ENCODE measurements around the gene C13orf42. TPM values are rescaled to one million over a fixed set of nuclear protein-coding genes. Genes with fewer than 3 reads are reported as not detected.

The C13orf42 gene
- total and polyA plus RNA-seq, 3 experiments from 2014 or later, result not detected

DNA sequence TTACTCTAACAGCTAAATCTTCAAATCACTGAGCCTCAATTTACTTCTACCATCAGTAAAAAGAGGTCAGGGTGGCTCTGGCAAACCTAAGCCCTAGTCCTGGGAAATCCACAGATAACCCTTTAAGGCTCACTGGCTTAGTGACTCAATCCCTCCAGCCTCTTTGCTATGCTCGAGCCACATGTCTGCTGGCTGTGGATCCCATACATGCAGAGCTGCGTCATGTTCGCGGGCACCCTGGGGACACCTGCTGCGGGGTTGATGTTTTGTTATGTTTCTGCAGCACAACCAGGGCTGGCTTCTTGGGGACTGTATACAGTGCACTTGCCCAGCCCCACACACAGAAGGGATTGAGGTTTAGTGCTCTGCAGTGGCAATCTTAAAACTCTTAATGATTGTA, 41.6 kb upstream of the C13orf42 start:
- Mint-ChIP-seq H3K36me3 (no peaks in the 10 kb centered on the region), H3K27me3 (peaks cover 22 to 41% of the 10 kb centered on the region in 2 donors), H3K9me3 (no peaks in the 10 kb centered on the region), H3K4me1 (no peaks in the 10 kb centered on the region), H3K4me3 (no peak overlapping the region), H3K27ac (no peak overlapping the region)
- no peaks in the 10 kb centered on the region for H3K4me1 ChIP-seq (ENCODE audit: insufficient read depth, low read length)
- H3K27ac ChIP-seq (ENCODE audit: low read depth, low read length), result no peak overlapping the region
- H3K27me3 ChIP-seq (ENCODE audit: insufficient read depth, low read length, poor library complexity, severe bottlenecking), result no peaks in the 10 kb centered on the region
- ChIA-PET CTCF (interaction anchor here (1.2 kb wide), 1 partner anchor 12 kb away, joined by 3 read pairs; no protein-coding TSS in a partner anchor), POLR2A (no interaction called here)
- no peak for DNase-seq
- no peaks in the 10 kb centered on the region for H3K9me3 ChIP-seq (ENCODE audit: low read length)
- H3K36me3 ChIP-seq (ENCODE audit: insufficient read depth, low read length), result no peaks in the 10 kb centered on the region
- no peak overlapping the region for H3K4me3 ChIP-seq (ENCODE audit: low read length)

GRCh38 chr13:51151463-51151862, 40.4 kb upstream of the C13orf42 start:
- no peaks in the 10 kb centered on the region for H3K36me3 Mint-ChIP-seq
- H3K36me3 ChIP-seq (ENCODE audit: insufficient read depth, low read length), result no peaks in the 10 kb centered on the region
- H3K4me1 ChIP-seq (ENCODE audit: insufficient read depth, low read length), result no peaks in the 10 kb centered on the region
- no peak overlapping the region for H3K27ac Mint-ChIP-seq
- ChIA-PET CTCF (interaction anchor here (1.2 kb wide), 1 partner anchor 11 kb away, joined by 3 read pairs; no protein-coding TSS in a partner anchor), POLR2A (no interaction called here)
- no peaks in the 10 kb centered on the region for H3K27me3 ChIP-seq (ENCODE audit: insufficient read depth, low read length, poor library complexity, severe bottlenecking)
- no peak overlapping the region for H3K4me3 ChIP-seq (ENCODE audit: low read length)
- H3K27ac ChIP-seq (ENCODE audit: low read depth, low read length), result no peak overlapping the region
- H3K9me3 ChIP-seq (ENCODE audit: low read length), result no peaks in the 10 kb centered on the region
- peaks cover 20 to 37% of the 10 kb centered on the region in 2 donors for H3K27me3 Mint-ChIP-seq
- no peak for DNase-seq
- no peak overlapping the region for H3K4me3 Mint-ChIP-seq
- no peaks in the 10 kb centered on the region for H3K4me1 Mint-ChIP-seq
- no peaks in the 10 kb centered on the region for H3K9me3 Mint-ChIP-seq

DNA sequence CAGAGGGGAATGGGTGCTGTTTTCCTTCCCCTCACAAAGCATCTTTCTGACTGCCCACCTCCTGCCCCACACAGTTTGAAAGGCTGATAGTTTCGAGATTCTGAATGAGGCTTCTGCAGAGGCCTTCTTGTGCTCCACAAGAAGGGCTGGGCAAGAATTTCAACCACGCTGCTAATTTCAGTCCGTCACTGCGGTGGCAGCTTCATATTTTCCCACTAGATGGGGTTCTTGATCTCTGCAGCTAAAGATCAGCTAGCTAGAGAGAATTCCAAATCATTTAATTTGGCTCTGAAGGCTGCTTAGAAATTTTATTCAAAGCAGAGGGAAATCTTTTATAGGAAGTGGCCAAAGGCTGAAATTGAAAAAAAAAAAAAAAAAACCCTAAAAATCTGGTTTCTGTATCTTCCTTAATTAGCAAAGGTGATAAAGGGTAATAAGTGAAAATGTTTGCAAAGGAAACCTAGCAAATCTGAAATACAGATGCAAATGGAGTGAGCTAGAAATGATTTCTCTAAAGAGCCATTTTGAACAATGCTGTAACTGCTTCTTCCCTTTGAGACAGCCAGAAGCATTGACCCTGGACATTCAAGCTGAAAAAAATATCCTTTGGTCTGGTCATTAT, 38.0 kb upstream of the C13orf42 start:
- CTCF ChIA-PET, result interaction anchor here (0.7 kb wide), 2 partner anchors 11 to 1201 kb away, joined by 3 read pairs; no protein-coding TSS in a partner anchor
- H3K27ac Mint-ChIP-seq, result no peak overlapping the region
- H3K9me3 Mint-ChIP-seq, result peaks cover 0 to 3% (median 0%) of the 10 kb centered on the region in 5 donors
- POLR2A ChIA-PET, result no interaction called here
- Histone ChIP-seq H3K27ac (ENCODE audit: low read depth, low read length) (no peak overlapping the region), H3K9me3 (ENCODE audit: low read length) (no peaks in the 10 kb centered on the region), H3K27me3 (ENCODE audit: insufficient read depth, low read length, poor library complexity, severe bottlenecking) (no peaks in the 10 kb centered on the region), H3K4me1 (ENCODE audit: insufficient read depth, low read length) (no peaks in the 10 kb centered on the region), H3K4me3 (ENCODE audit: low read length) (no peak overlapping the region), H3K36me3 (ENCODE audit: insufficient read depth, low read length) (no peaks in the 10 kb centered on the region)
- DNase-seq, result no peak
- H3K4me3 Mint-ChIP-seq, result no peak overlapping the region
- peaks cover 15 to 36% of the 10 kb centered on the region in 2 donors for H3K27me3 Mint-ChIP-seq
- H3K4me1 Mint-ChIP-seq, result no peaks in the 10 kb centered on the region
- no peaks in the 10 kb centered on the region for H3K36me3 Mint-ChIP-seq

GRCh38 chr13:51148223-51148951, 37.3 kb upstream of the C13orf42 start:
- Histone ChIP-seq H3K4me3 (ENCODE audit: low read length) (no peak overlapping the region), H3K9me3 (ENCODE audit: low read length) (no peaks in the 10 kb centered on the region), H3K27ac (ENCODE audit: low read depth, low read length) (no peak overlapping the region), H3K36me3 (ENCODE audit: insufficient read depth, low read length) (no peaks in the 10 kb centered on the region), H3K27me3 (ENCODE audit: insufficient read depth, low read length, poor library complexity, severe bottlenecking) (no peaks in the 10 kb centered on the region), H3K4me1 (ENCODE audit: insufficient read depth, low read length) (no peaks in the 10 kb centered on the region)
- Mint-ChIP-seq H3K36me3 (no peaks in the 10 kb centered on the region), H3K4me3 (no peak overlapping the region), H3K9me3 (peaks cover 0 to 6% (median 4%) of the 10 kb centered on the region in 5 donors), H3K27ac (peak overlapping the region in 1 of 8 donors; percentile 33), H3K4me1 (no peaks in the 10 kb centered on the region), H3K27me3 (peaks cover 13 to 33% of the 10 kb centered on the region in 2 donors)
- ChIA-PET POLR2A (no interaction called here), CTCF (interaction anchor here (0.7 kb wide), 1 partner anchor 10 kb away, joined by 3 read pairs; no protein-coding TSS in a partner anchor)
- DNase-seq, result no peak

- Histone ChIP-seq H3K27me3 (ENCODE audit: insufficient read depth, low read length, poor library complexity, severe bottlenecking) (no peaks in the 10 kb centered on the region), H3K9me3 (ENCODE audit: low read length) (no peaks in the 10 kb centered on the region), H3K4me1 (ENCODE audit: insufficient read depth, low read length) (no peaks in the 10 kb centered on the region), H3K4me3 (ENCODE audit: low read length) (no peak overlapping the region), H3K36me3 (ENCODE audit: insufficient read depth, low read length) (no peaks in the 10 kb centered on the region), H3K27ac (ENCODE audit: low read depth, low read length) (no peak overlapping the region)
- Mint-ChIP-seq H3K27ac (no peak overlapping the region), H3K9me3 (peaks cover 0 to 6% (median 4%) of the 10 kb centered on the region in 5 donors), H3K4me1 (no peaks in the 10 kb centered on the region), H3K27me3 (peaks cover 14 to 37% of the 10 kb centered on the region in 2 donors), H3K4me3 (no peak overlapping the region), H3K36me3 (no peaks in the 10 kb centered on the region)
- POLR2A ChIA-PET, result no interaction called here
- no peak for DNase-seq
- CTCF ChIA-PET, result no interaction called here
Observed at GRCh38 chr13:51147732-51148131, 36.7 kb upstream of the C13orf42 start.

- no peaks in the 10 kb centered on the region for H3K27me3 ChIP-seq (ENCODE audit: insufficient read depth, low read length, poor library complexity, severe bottlenecking)
- H3K9me3 ChIP-seq (ENCODE audit: low read length), result no peaks in the 10 kb centered on the region
- Mint-ChIP-seq H3K9me3 (peaks cover 0 to 6% (median 4%) of the 10 kb centered on the region in 5 donors), H3K4me3 (no peak overlapping the region), H3K36me3 (no peaks in the 10 kb centered on the region), H3K27ac (no peak overlapping the region), H3K27me3 (peaks cover 14 to 37% of the 10 kb centered on the region in 2 donors), H3K4me1 (no peaks in the 10 kb centered on the region)
- no peak overlapping the region for H3K4me3 ChIP-seq (ENCODE audit: low read length)
- H3K4me1 ChIP-seq (ENCODE audit: insufficient read depth, low read length), result no peaks in the 10 kb centered on the region
- no peaks in the 10 kb centered on the region for H3K36me3 ChIP-seq (ENCODE audit: insufficient read depth, low read length)
- no peak for DNase-seq
- H3K27ac ChIP-seq (ENCODE audit: low read depth, low read length), result no peak overlapping the region
- CTCF ChIA-PET, result no interaction called here
- POLR2A ChIA-PET, result no interaction called here
Observed at GRCh38 chr13:51146667-51147066, 35.6 kb upstream of the C13orf42 start.

- Mint-ChIP-seq H3K27me3 (peaks cover 9 to 38% of the 10 kb centered on the region in 2 donors), H3K27ac (no peak overlapping the region), H3K4me3 (no peak overlapping the region), H3K4me1 (peaks cover 0 to 3% (median 0%) of the 10 kb centered on the region in 3 donors), H3K9me3 (no peaks in the 10 kb centered on the region), H3K36me3 (no peaks in the 10 kb centered on the region)
- no peaks in the 10 kb centered on the region for H3K9me3 ChIP-seq (ENCODE audit: low read length)
- H3K27ac ChIP-seq (ENCODE audit: low read depth, low read length), result no peak overlapping the region
- ChIA-PET POLR2A (no interaction called here), CTCF (no interaction called here)
- no peaks in the 10 kb centered on the region for H3K4me1 ChIP-seq (ENCODE audit: insufficient read depth, low read length)
- H3K4me3 ChIP-seq (ENCODE audit: low read length), result no peak overlapping the region
- H3K27me3 ChIP-seq (ENCODE audit: insufficient read depth, low read length, poor library complexity, severe bottlenecking), result no peaks in the 10 kb centered on the region
- no peaks in the 10 kb centered on the region for H3K36me3 ChIP-seq (ENCODE audit: insufficient read depth, low read length)
- no peak for DNase-seq
Observed at GRCh38 chr13:51137250-51137649, 26.2 kb upstream of the C13orf42 start.

DNA sequence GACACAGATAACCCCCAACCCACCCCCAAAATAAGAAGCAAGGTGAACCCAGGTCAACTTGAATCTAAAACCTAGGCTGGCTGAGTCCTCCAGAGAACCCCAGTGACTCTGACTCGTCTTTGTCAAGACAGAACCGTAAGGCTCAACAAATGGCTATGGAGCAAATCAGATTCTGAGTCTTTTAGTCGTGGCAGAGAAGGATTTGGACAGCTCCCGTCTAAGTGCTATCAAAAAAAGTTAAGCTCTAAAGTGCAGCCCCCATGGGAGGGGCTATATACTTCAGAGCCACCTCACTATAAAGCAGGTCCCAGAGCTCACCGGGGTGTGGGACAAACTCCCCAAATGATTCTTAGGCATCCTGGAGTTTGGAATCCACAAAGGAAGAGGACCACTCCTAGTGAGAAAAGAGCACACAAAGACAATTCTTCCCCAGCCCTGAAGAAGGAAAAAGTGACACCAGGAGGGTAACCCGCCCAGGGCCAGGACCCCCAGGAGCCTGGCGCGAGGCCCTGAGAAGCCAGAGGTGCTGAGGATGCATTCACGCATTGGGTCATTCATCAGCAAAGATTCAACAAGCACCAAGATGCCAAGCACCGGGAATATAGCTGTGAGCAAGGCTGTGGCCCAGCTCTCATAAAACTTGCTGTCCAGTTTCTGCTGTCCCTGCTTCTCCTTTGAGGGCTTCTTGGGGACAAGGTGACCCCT, 25.4 kb upstream of the C13orf42 start:
- H3K27ac Mint-ChIP-seq, result peak overlapping the region in 1 of 8 donors; percentile 18
- H3K4me3 Mint-ChIP-seq, result no peak overlapping the region
- Histone ChIP-seq H3K27me3 (ENCODE audit: insufficient read depth, low read length, poor library complexity, severe bottlenecking) (no peaks in the 10 kb centered on the region), H3K9me3 (ENCODE audit: low read length) (no peaks in the 10 kb centered on the region), H3K4me3 (ENCODE audit: low read length) (no peak overlapping the region), H3K36me3 (ENCODE audit: insufficient read depth, low read length) (no peaks in the 10 kb centered on the region), H3K4me1 (ENCODE audit: insufficient read depth, low read length) (no peaks in the 10 kb centered on the region), H3K27ac (ENCODE audit: low read depth, low read length) (no peak overlapping the region)
- POLR2A ChIA-PET, result no interaction called here
- no peaks in the 10 kb centered on the region for H3K9me3 Mint-ChIP-seq
- CTCF ChIA-PET, result no interaction called here
- peaks cover 0 to 3% (median 0%) of the 10 kb centered on the region in 3 donors for H3K4me1 Mint-ChIP-seq
- peaks cover 9 to 38% of the 10 kb centered on the region in 2 donors for H3K27me3 Mint-ChIP-seq
- no peaks in the 10 kb centered on the region for H3K36me3 Mint-ChIP-seq
- no peak for DNase-seq
